ENCODE results near the gene SGSM2. TPM values are rescaled to one million over a fixed set of nuclear protein-coding genes. Genes with fewer than 3 reads are reported as not detected.

Gene SGSM2
- total RNA-seq, 2 experiments from 2014 or later = 31.8 to 37.7 TPM

GRCh38 chr17:2418572-2418971 lies 81.3 kb downstream of the SGSM2 start:
- POLR2A ChIA-PET = interaction anchor here (1.2 kb wide), 1 partner anchor 27 kb away, joined by 4 read pairs; no protein-coding TSS in a partner anchor

GRCh38 chr17:2419486-2419885 lies 82.2 kb downstream of the SGSM2 start:
- POLR2A ChIA-PET = no interaction called here
- DNase-seq (no peak), ATAC-seq (no peak)
- CTCF ChIA-PET = interaction anchor here (0.9 to 10.5 kb wide), 4 partner anchors 16 to 365 kb away, joined by 3 to 463 read pairs (median 4); partner anchors contain the start of gene HIC1
- Mint-ChIP-seq H3K27me3 (no peaks in the 10 kb centered on the region), H3K4me3 (no peak overlapping the region), H3K4me1 (ENCODE audit: low read depth) (peaks cover 5% of the 10 kb centered on the region), H3K9me3 (no peaks in the 10 kb centered on the region), H3K27ac (no peak overlapping the region), H3K36me3 (ENCODE audit: low read depth) (peaks cover 20% of the 10 kb centered on the region)
- TF ChIP-seq CTCF (IDR thresholded peaks at IDR 0.05) = no peak
- intact Hi-C loops (cut with micrococcal nuclease) = no loop called here

More at GRCh38 chr17:2418572-2418971, 81.3 kb downstream of the SGSM2 start:
- Mint-ChIP-seq H3K36me3 (ENCODE audit: low read depth) (peaks cover 26% of the 10 kb centered on the region), H3K4me3 (no peak overlapping the region), H3K4me1 (ENCODE audit: low read depth) (peaks cover 4% of the 10 kb centered on the region), H3K27ac (peak overlapping the region; percentile 54), H3K9me3 (no peaks in the 10 kb centered on the region), H3K27me3 (no peaks in the 10 kb centered on the region)
- TF ChIP-seq CTCF (IDR thresholded peaks at IDR 0.05) = no peak
- intact Hi-C loops (cut with micrococcal nuclease) = no loop called here
- CTCF ChIA-PET = interaction anchor here (0.9 to 10.5 kb wide), 4 partner anchors 15 to 364 kb away, joined by 3 to 463 read pairs (median 4); partner anchors contain the start of gene HIC1
- DNase-seq (no peak), ATAC-seq (no peak)

GRCh38 chr17:2420176-2420575 lies 82.9 kb downstream of the SGSM2 start:
- no peak for TF ChIP-seq CTCF (IDR thresholded peaks at IDR 0.05)
- intact Hi-C loops (cut with micrococcal nuclease) = no loop called here
- no peak for ATAC-seq
- Mint-ChIP-seq H3K4me3 (no peak overlapping the region), H3K9me3 (no peaks in the 10 kb centered on the region), H3K36me3 (ENCODE audit: low read depth) (peaks cover 19% of the 10 kb centered on the region), H3K4me1 (ENCODE audit: low read depth) (peaks cover 5% of the 10 kb centered on the region), H3K27ac (no peak overlapping the region), H3K27me3 (no peaks in the 10 kb centered on the region)
- DNase-seq = no peak
- ChIA-PET POLR2A (no interaction called here), CTCF (interaction anchor here (10.5 kb wide), 1 partner anchor 38 kb away, joined by 463 read pairs; no protein-coding TSS in a partner anchor)

GRCh38 chr17:2421315-2422147 lies 84.2 kb downstream of the SGSM2 start:
- CTCF ChIA-PET = interaction anchor here (1.5 kb wide), 1 partner anchor 39 kb away, joined by 5 read pairs; no protein-coding TSS in a partner anchor
- no peak overlapping the region for H3K4me3 Mint-ChIP-seq
- no peak overlapping the region for H3K27ac Mint-ChIP-seq
- ATAC-seq = no peak
- H3K27me3 Mint-ChIP-seq = no peaks in the 10 kb centered on the region
- H3K4me1 Mint-ChIP-seq (ENCODE audit: low read depth) = peaks cover 2% of the 10 kb centered on the region
- no peak for DNase-seq
- no peaks in the 10 kb centered on the region for H3K9me3 Mint-ChIP-seq
- intact Hi-C loops (cut with micrococcal nuclease) = no loop called here
- no peak for TF ChIP-seq CTCF (IDR thresholded peaks at IDR 0.05)
- H3K36me3 Mint-ChIP-seq (ENCODE audit: low read depth) = peaks cover 28% of the 10 kb centered on the region
- POLR2A ChIA-PET = interaction anchor here (0.5 kb wide), 1 partner anchor 1635 kb away, joined by 3 read pairs; no protein-coding TSS in a partner anchor

- Mint-ChIP-seq H3K27ac (no peak overlapping the region), H3K27me3 (no peaks in the 10 kb centered on the region), H3K4me1 (ENCODE audit: low read depth) (peaks cover 2% of the 10 kb centered on the region), H3K36me3 (ENCODE audit: low read depth) (peaks cover 28% of the 10 kb centered on the region), H3K4me3 (no peak overlapping the region), H3K9me3 (no peaks in the 10 kb centered on the region)
- DNase-seq (no peak), ATAC-seq (no peak)
- ChIA-PET CTCF (interaction anchor here (1.6 kb wide), 1 partner anchor 41 kb away, joined by 5 read pairs; no protein-coding TSS in a partner anchor), POLR2A (no interaction called here)
- intact Hi-C loops (cut with micrococcal nuclease) = no loop called here
- no peak for TF ChIP-seq CTCF (IDR thresholded peaks at IDR 0.05)
Observed at GRCh38 chr17:2423271-2423670, 86.0 kb downstream of the SGSM2 start.
